Erythroblast (primary cell): Measurements from ENCODE around the gene LHX4.

Experiments used
- GATA1 ChIP-seq: IDR thresholded peaks from 2 replicates; pipeline ENCODE4 v1.6.1; 2011; ENCODE audit warnings: low read depth, mild to moderate bottlenecking, control low read depth, low read length, moderate library complexity
- POLR2A ChIP-seq: IDR thresholded peaks from 2 replicates; pipeline ENCODE4 v1.6.1; 2011; ENCODE audit warnings: mild to moderate bottlenecking, low read length

DNA sequence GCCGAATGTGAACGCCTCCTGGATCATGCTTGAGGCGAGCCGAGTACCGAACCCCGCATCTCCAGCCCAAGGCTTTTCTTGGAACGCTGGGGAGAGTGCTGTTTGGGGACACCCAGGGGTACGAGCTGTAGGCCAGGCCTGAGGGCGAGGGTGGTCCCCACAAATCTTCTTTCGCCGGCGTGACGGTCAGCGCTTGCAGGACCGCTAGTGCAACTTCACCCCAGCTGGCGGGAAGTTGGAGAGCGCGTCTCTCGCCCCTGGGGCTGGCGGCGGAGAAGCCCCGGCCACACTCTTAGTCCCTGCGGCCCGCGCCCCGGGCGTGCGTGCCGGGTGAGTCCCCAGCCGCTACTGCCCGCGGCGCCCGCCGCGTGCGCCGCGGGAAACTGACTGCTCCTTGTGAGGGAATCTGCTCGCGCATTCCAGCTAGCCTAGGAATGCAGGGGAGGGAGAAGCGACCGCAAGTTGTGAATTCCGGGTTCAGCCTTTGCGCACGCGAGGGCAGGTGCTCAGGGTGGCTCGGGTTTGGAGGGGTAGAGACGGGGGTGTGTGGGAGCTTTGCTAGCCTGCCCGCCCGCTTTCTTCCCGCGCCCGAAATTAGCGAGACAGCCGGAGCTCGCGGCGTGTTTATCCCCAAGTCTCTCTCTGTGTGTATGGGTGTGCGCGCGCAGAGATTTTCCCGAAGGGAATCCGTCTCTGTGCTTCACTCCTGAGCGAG, 884 bp downstream of the LHX4 start:
- TF ChIP-seq POLR2A (no peak), GATA1 (no peak)
